SKM-1 treated with dmso at 0.1 percent for 144 hours (cell line): ENCODE data around the gene ERC2.
"Not testable (repeated sequence)": the region's sequence is repeated elsewhere in the genome, so short reads cannot be mapped to it uniquely, and the experiment has no call there.

Experiments used
- DNase-seq: peaks from one replicate; lab custom pipeline; 2025; ENCODE audit not compliant: unreplicated experiment; lab: John Stamatoyannopoulos, UW

Gene ERC2

DNA sequence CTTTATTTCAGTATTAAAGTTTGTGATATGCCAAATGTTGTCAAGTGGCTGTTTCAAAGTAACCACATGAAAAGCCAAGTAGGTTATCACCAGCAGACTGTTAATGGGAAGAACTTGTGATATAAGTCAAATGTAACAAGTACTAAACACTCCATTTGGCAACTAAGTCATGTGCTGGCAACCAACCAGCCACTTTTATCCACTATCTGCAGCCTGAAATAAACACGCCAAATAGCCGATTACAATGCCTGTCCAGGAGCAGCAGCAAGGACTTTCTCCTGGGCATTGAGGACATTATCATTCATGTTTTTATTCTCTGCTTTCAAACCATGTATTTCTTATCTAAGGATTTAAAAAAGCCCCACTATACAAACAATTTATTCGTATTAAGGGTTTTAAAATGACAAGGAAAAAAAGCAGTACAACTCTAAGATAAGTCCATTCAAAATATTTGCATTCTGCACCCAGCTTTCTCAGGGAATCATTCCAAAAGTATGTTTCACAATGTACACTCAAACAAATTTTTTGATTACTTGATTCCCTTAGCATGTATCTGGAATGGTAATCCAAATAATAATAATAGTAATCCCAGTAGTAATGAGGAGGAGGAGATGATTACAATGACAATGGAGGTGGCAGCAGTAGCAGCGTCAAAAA, 448.6 kb downstream of the ERC2 start:
- no peak for DNase-seq

DNA sequence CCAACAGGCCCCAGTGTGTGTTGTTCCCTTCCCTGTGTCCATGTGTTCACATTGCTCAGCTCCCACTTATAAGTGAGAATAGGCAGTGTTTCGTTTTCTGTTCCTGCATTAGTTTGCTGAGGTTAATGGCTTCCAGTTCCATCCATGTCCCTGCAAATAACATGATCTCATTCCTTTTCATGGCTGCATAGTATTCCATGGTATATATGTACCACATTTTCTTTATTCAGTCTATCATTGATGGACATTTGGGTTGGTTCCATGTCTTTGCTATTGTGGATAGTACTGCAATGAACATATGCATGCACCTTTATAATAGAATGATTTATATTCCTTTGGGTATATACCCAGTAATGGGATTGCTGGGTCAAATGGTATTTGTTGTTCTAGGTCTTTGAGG, 452.9 kb downstream of the ERC2 start:
- DNase-seq: not testable (repeated sequence)

DNA sequence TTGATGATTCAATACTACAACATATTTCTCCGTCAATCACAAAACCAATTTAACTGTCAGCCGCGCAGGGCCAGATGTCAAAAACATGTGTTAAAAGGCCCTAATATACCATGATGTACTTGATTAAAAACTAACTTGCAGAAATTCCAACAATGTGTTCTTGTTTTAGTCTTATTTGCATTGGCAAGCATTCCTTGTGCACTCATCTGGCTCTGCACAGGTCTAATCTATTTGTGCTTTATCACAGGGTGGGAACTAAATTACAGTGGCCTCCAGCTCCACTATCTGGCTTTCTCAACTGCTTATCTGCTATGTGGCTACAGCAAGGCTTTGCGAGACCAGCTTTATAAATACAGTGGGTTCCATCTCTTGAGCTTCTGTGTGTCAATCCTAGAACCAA, 455.5 kb downstream of the ERC2 start:
- no peak for DNase-seq

DNA sequence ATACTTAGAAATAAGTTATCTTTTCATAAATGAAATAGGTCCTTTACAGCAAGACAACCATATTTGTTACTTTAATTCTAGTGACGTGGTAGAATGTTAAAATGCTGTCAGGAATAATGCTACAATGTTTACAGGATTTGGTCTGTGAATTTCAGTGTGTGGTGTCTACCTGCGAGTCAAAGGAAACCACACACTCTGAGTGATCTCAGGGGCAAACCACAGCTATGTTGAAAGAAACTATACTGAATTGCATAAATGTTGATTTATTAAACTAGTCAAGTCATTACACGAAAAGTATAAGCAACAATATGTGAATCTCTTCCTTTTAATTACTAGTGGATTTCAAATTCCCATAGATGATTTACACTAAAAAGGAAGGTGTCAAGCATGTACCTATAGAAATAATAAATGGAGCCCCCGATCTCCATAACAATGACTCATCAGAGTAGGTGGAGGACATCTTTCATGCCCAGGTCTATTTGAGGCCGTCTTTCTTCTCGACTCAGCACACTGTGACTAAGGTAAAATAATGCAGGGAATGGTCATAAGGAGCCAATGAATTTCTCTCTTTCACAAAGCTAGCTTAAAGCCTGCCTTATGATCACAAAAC, 463.0 kb downstream of the ERC2 start:
- DNase-seq: peak; percentile 43

- DNase-seq: no peak
Observed at GRCh38 chr3:56003129-56003528, 465.1 kb downstream of the ERC2 start.

- no peak for DNase-seq
Observed at GRCh38 chr3:56001991-56002390, 466.3 kb downstream of the ERC2 start.

DNA sequence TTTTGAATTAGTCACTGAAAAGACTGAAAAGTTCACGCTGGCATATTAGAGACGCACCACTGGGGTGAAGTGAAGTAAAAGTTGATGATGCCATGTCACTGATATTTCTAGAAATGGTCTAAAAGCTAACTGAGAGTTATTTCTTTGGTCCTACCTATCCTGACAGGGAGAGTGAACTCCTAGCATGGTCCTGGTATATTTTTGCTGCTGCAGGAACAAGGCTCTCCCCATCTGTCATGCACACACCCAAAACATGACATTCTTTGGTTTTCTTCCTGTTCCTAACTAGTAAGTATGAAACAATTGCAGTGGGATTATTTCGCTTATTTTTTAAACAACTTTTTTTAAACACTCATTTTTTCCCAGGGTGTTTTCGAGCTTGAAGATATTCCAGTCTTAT, 466.7 kb downstream of the ERC2 start:
- DNase-seq: no peak

DNA sequence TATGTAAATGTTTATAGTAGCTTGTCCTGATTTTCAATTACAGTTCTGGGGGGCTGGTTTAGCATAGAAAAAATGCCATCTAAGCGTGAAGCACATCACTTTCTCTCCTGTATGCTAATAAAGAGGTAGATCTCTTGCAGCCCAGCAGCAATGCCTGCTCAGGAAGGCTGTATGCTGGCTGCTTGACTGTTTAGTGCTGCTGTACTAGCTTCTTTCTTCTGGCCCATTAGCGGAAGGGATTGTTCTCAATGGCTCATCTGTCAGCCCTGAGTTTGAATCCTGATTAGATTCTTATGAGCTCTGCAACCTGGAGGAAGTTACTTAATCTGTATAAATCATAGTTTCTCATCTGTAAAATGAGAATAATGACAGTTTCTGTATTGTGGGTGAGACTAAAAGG, 478.9 kb downstream of the ERC2 start:
- no peak for DNase-seq

DNA sequence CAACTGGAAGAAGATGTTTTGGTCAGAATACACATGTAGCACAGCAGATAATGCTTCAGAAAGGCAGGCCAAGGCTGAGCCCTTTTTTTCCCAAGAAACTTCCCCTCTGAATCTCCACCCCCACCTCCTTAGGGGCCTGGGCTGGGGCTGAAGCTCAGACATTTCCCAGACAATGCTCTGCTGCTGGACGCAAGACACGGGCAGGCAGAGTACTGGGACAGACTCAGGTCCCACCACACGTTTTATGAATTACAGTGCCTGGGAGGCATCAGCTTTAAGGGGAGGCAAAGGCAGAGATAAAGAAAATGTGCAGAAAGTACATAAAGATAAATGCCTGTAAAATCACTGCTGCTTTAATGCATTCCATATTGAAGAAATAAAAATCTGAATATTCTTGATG, 479.4 kb downstream of the ERC2 start:
- DNase-seq: no peak

DNA sequence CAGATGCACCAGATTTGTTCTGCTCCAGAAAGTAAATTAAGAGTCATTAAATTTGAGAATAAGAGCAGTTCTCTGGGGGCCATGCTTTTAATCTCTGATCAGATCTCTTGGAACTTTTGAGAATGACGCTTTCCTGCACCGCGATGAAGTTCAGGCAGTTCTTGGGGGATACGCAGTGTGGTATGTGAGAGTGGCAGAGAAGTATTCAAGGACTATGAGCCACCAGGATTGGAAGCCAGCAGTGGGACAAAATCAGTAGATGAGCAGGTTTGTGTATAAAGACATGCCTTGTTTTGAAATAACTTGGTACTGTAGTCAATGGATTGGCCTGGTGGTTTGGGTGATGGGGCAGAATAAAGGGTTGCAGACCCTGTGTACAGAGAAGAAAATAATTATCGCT, 483.6 kb downstream of the ERC2 start:
- no peak for DNase-seq

DNA sequence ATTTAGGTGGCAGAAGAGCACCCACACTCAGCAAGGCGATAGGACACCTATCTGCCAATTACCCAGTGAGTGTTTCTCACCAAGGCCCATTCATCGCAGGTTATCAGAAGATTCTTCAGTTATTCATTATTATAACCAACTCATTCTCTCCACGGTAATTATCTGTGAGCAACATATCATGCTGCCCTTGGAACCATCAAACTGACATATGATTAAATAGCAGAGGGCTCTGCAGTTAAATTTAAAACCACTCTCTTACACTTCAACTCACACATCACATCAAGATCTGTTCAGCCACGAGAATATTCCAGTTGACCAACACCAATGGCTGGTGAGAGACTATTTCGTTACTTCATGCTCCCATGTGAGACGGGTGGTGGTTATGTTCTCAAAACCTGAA, 489.3 kb downstream of the ERC2 start:
- DNase-seq: no peak

DNA sequence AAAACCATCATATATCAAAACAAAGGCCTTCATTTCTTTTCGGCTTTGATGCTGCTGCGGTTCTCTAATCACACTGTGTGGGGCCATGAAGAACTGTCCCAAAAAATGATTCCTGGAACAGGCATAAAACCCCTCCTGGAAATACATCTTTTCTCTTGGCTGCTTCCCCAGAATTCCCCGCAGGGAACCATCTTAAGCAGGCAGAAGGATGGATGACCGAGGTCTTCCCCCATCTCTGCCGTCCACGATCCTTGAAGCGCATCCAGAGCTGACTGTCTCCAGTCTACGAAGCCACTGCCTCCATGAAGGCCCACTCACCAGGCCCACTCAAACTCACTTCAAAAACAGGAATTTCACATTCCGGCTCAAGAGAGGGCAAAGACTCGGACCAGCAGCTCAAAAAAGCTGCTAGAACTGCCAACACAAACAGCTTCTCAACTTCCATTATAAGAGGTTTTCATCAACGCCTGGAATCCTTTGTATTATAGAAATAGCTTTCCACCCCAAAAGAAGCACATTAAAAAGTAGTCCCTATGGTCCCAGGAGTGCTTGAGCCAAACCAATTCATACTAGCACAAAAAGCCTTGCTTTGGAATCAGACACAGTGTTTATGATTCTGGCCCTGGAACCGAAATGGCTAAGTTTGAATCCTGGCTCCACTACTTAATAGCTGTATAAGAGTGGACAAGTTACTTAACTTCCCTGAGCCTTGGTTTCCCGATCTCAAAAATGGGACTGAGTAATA, 493.7 kb downstream of the ERC2 start:
- no peak for DNase-seq

GRCh38 chr3:55969634-55970033, 498.6 kb downstream of the ERC2 start:
- no peak for DNase-seq

DNA sequence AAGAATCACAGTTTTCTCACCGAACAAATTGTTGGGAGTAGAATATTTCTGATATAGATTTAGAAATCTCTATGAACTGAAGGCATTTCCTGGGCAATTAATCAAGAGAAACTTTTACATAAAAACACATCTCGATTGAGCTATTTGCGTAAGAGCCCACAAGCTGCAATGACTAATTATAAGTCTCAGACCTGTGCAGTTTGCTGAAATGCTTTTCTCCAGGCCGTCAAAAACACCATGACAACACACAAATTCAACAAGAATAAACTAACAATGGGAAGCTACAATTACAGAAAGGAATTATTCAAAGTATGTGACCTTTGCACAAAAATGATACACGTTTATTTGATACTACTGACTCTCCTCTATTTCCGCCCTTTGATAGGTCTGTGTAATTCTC, 499.9 kb downstream of the ERC2 start:
- no peak for DNase-seq

- no peak for DNase-seq
Observed at GRCh38 chr3:55966566-55966965, 501.7 kb downstream of the ERC2 start.

GRCh38 chr3:55965776-55966175, 502.5 kb downstream of the ERC2 start:
- DNase-seq: no peak

DNA sequence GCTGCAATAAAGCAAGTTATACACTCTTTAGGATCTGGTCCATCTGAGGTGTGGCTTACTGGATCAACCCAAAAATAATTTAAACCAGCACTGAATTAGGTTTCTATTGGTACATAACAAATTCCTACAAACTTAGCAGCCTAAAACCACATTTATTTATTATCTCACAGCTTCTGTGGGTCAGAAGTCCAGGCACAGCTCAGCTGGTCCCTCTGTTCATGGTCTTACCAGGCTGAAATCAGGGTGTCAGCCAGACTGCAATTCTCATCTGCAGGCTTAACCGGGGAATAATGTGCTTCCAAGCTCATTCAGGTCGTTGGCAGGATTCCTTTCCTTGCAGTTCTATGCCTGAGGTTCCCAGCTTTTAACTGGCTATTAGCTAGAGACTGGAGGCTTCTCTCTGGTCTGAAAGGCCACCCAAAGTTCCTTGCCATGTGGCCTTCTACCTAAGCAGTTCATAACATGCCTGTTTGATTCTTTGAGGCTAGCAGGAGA, 503.7 kb downstream of the ERC2 start:
- no peak for DNase-seq

DNA sequence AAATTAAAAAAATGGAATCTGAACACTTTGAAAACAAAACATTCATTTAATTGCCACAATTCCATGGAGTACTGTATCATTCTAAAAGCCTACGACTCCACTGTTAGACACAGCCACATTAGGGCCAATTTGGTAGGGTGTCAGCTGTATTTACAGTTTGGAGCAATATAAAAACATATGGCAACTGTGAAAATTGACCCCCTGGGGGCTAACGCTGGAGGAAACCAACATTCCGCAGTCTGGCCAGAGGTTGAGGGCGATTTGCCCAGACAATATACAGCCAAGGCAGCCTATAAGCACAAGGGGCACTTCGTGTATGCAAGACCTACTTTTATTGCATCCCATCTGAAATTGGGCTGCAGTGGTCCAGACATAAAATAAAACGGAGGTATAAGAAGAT, 504.7 kb downstream of the ERC2 start:
- no peak for DNase-seq

- no peak for DNase-seq
Observed at GRCh38 chr3:55959471-55960080, 508.7 kb downstream of the ERC2 start.

DNA sequence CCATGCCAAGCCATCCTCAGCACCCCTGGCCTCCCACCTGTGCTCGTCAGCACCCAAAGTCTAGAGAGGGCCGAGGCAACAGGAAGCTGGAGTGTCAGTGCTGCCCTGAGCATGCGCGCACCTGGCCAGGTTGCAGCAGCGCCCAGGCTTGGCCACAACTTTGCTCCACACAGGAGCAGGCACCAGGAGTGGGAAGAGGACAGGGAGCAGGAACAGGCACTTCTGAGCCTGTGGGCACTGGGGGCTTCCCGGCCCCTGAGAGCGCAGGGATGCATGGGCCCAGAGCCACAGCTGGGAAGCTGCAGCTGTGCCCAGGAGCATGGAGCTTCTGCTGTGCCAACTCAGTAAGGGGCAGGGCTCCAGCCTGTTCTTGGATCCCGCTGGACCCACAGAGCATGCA, 509.7 kb downstream of the ERC2 start:
- DNase-seq: no peak

DNA sequence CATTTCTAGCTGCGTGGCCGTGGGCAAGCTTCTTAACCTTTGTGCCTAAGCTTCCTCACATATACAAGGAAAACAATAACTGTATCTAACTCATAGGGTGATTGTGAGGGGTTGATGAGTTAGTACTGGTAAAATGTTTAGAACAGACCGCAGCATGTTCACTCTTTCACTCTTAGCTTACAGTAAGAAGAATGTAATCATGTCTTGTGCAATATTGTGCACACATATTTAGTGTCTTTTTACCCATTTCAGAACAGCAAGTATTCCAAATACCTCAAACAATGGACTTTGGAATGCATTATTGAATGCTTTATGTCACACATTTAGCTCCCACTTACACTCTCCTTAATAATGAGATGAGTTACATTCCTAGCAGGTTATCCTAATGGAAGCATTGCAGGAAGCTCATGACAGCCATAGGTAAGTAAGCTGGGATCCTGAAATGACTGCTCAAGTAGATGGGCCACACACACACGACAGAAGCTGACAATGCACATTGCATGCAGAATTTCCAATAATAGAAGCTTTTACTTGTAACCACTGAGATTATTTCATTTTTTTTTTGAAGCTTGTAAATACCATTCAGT, 512.3 kb downstream of the ERC2 start:
- no peak for DNase-seq

GRCh38 chr3:55951388-55951787, 516.9 kb downstream of the ERC2 start:
- no peak for DNase-seq
